PC-9 (cell line): Measurements from ENCODE around the gene WDR27. TPM values are rescaled to one million over a fixed set of nuclear protein-coding genes. Genes with fewer than 3 reads are reported as not detected.

Source experiments
- BruUV-seq: library from RNA; stranded (reverse); fragments of 400-500 nt; replicated peaks from 2 replicates; lab custom pipeline; 2021; lab: Mats Ljungman, UMichigan
- CTCF ChIA-PET: fragments of 300-600 bp; sonication (Branson Sonifier 250); formaldehyde crosslinking; loops from one replicate; lab custom pipeline; 2022; ENCODE audit warnings: antibody characterized with exemption; lab: Charles Lee
- POLR2A ChIA-PET: fragments of 300-600 bp; sonication (Branson Sonifier 250); formaldehyde crosslinking; loops from one replicate; lab custom pipeline; 2022; ENCODE audit warnings: antibody characterized with exemption; ENCODE audit not compliant: unreplicated experiment; lab: Charles Lee
- DNase-seq, 2 experiments: peaks; one replicate each; pipeline versions ENCODE4 v3.0.0 to v3.0.0-alpha.2; 2015 to 2022; ENCODE audit warnings: mixed read lengths in 1 of 2
- H2AFZ ChIP-seq: fragments of 200-600 bp; sonication (generic); 2 replicates; pipeline ENCODE4 v1.8.1; 2017; ENCODE audit warnings: antibody characterized with exemption
- H3F3A ChIP-seq: fragments of 200-600 bp; sonication (generic); 2 replicates; pipeline ENCODE4 v1.8.1; 2017; ENCODE audit warnings: antibody characterized with exemption, mild to moderate bottlenecking, low read depth; ENCODE audit not compliant: insufficient read depth
- H3K27ac ChIP-seq: fragments of 200-600 bp; sonication (generic); 2 replicates; pipeline ENCODE4 v1.6.1; 2016; ENCODE audit warnings: mixed run types
- H3K27me3 ChIP-seq: fragments of 200-600 bp; sonication (generic); 2 replicates; pipeline ENCODE4 v1.6.1; 2016; ENCODE audit warnings: low read depth, mixed run types; ENCODE audit not compliant: insufficient read depth
- H3K36me3 ChIP-seq: fragments of 200-600 bp; sonication (generic); 2 replicates; pipeline ENCODE4 v1.6.1; 2016; ENCODE audit warnings: low read depth, mixed run types
- H3K4me1 ChIP-seq: fragments of 200-600 bp; sonication (generic); replicated peaks from 2 replicates; pipeline ENCODE4 v1.6.1; 2016; ENCODE audit warnings: mixed run types; ENCODE audit not compliant: insufficient read depth
- H3K4me2 ChIP-seq: fragments of 200-600 bp; sonication (generic); 2 replicates; pipeline ENCODE4 v1.6.1; 2017; ENCODE audit warnings: mixed run types
- H3K4me3 ChIP-seq: fragments of 200-600 bp; sonication (generic); 2 replicates; pipeline ENCODE4 v1.6.1; 2016; ENCODE audit warnings: mixed run types
- H3K79me2 ChIP-seq: fragments of 200-600 bp; sonication (generic); 2 replicates; pipeline ENCODE4 v1.6.1; 2017; ENCODE audit warnings: low read depth, mixed run types
- H3K9me2 ChIP-seq: fragments of 200-600 bp; sonication (generic); 2 replicates; pipeline ENCODE4 v1.8.1; 2017; ENCODE audit warnings: mild to moderate bottlenecking; ENCODE audit not compliant: insufficient read depth
- H3K9me3 ChIP-seq: fragments of 200-600 bp; sonication (generic); 2 replicates; pipeline ENCODE4 v1.8.1; 2016; ENCODE audit warnings: low read depth; ENCODE audit not compliant: insufficient read depth
- H4K20me1 ChIP-seq: fragments of 200-600 bp; sonication (generic); 2 replicates; pipeline ENCODE4 v1.8.1; 2017; ENCODE audit not compliant: insufficient read depth
- EZH2 ChIP-seq: fragments of 200-600 bp; sonication (generic); IDR thresholded peaks from 2 replicates; pipeline ENCODE4 v1.8.0; 2017; ENCODE audit warnings: antibody characterized with exemption, low read depth
- intact Hi-C: fragments of 100-400 bp; cut with micrococcal nuclease; formaldehyde crosslinking; loops from one replicate; pipeline ENCODE4 v1.10.0; 2022; ENCODE audit not compliant: unreplicated experiment
- total RNA-seq: library from RNA; stranded (reverse); gene quantifications from 2 replicates; pipeline ENCODE4 v1.2.3, GENCODE V29; 2021
- TF ChIP-seq, protein P1 (sequence below): fragments of 200-600 bp; sonication (generic); conservative IDR thresholded peaks from 2 replicates; pipeline ENCODE4 v1.6.1; 2017; ENCODE audit warnings: mixed run types, antibody characterized with exemption, mild to moderate bottlenecking, moderate library complexity

WDR27 gene
- total RNA-seq, 1 experiment from 2014 or later = 54.2 TPM

DNA sequence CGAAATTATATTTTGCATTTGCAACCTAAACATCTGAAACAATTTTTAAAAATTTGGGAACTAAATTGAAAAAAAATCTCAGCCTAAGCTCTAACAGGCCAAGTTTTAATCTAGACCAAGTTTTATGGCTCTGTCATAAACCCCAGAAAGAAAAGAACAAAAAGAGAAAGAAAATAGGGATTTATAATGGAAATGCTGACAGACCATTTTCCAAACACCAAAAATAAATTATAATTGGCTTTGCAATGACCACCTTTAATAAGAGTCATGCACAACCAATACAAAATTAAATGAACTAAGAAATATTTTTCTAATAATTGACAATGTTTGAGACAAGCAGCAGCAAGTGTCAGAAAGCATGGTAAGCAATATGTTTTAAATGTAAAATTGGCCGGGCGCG, 72.6 kb downstream of the WDR27 start:
- H3K4me3 ChIP-seq = no peak overlapping the region
- no peaks in the 10 kb centered on the region for H3F3A ChIP-seq
- peaks cover 7% of the 10 kb centered on the region for H3K36me3 ChIP-seq
- ChIA-PET POLR2A (no interaction called here), CTCF (no interaction called here)
- no peaks in the 10 kb centered on the region for H3K9me3 ChIP-seq
- no peak for DNase-seq
- BruUV-seq = no TSS peak
- H3K9me2 ChIP-seq = no peaks in the 10 kb centered on the region
- H3K79me2 ChIP-seq = no peaks in the 10 kb centered on the region
- H4K20me1 ChIP-seq = no peaks in the 10 kb centered on the region
- no peak overlapping the region for H3K4me2 ChIP-seq
- H3K27me3 ChIP-seq = no peaks in the 10 kb centered on the region
- no peak overlapping the region for H3K27ac ChIP-seq
- no peak overlapping the region for H2AFZ ChIP-seq
- TF ChIP-seq EZH2 = no peak
- TF ChIP-seq, protein P1, sequence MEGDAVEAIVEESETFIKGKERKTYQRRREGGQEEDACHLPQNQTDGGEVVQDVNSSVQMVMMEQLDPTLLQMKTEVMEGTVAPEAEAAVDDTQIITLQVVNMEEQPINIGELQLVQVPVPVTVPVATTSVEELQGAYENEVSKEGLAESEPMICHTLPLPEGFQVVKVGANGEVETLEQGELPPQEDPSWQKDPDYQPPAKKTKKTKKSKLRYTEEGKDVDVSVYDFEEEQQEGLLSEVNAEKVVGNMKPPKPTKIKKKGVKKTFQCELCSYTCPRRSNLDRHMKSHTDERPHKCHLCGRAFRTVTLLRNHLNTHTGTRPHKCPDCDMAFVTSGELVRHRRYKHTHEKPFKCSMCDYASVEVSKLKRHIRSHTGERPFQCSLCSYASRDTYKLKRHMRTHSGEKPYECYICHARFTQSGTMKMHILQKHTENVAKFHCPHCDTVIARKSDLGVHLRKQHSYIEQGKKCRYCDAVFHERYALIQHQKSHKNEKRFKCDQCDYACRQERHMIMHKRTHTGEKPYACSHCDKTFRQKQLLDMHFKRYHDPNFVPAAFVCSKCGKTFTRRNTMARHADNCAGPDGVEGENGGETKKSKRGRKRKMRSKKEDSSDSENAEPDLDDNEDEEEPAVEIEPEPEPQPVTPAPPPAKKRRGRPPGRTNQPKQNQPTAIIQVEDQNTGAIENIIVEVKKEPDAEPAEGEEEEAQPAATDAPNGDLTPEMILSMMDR = no peak
- no peaks in the 10 kb centered on the region for H3K4me1 ChIP-seq
- intact Hi-C loops = no loop called here

DNA sequence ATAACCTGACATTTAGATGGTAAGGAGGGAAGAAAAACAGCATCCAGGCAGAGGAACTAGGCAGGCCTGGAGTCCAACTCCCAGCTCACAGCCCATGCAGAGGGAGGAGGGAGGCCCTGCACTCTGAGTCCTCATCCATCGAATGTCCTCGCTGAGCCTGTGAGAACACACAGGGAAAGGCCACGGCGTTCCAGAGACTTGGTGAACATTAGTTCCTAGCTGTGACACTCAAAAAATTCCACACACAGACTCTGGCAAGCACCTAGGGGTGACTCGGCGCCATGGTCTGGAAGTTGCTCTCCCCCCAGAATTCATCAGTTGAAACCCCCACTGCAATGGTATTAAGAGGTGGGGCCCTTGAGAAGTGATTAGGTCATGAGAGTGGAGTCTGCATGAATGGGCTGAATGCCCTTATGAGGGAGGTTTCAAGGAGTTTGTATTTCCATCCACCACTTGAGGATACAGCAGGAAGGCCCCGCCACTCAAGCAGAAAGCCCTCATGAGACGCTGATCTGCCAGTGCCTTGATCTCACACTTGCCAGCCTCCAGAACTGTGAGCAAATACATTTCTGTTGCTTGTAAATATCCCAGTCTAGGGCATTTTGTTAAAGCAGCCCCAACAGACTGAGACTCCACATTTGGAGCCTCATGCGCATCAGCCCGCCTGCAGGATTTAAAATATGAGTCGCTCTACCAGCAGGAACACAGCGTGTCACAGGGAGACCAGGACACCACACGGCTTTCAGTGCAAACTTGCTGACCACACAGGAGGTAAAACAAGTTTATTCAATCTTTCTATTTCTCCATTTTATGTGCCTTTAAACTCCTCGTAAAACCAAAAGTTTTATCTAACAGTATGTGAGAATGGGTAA, 73.9 kb downstream of the WDR27 start:
- no TSS peak for BruUV-seq
- Histone ChIP-seq H3K9me3 (no peaks in the 10 kb centered on the region), H3K4me1 (peaks cover 9% of the 10 kb centered on the region), H3K4me3 (no peak overlapping the region), H3K79me2 (no peaks in the 10 kb centered on the region), H3K36me3 (peaks cover 12% of the 10 kb centered on the region), H2AFZ (no peak overlapping the region), H3K27ac (no peak overlapping the region), H3F3A (peaks cover 10% of the 10 kb centered on the region), H3K4me2 (no peak overlapping the region), H3K9me2 (no peaks in the 10 kb centered on the region), H4K20me1 (no peaks in the 10 kb centered on the region), H3K27me3 (no peaks in the 10 kb centered on the region)
- ChIA-PET POLR2A (no interaction called here), CTCF (no interaction called here)
- TF ChIP-seq, protein P1 = no peak
- TF ChIP-seq EZH2 = no peak
- DNase-seq = no peak
- intact Hi-C loops = no loop called here

DNA sequence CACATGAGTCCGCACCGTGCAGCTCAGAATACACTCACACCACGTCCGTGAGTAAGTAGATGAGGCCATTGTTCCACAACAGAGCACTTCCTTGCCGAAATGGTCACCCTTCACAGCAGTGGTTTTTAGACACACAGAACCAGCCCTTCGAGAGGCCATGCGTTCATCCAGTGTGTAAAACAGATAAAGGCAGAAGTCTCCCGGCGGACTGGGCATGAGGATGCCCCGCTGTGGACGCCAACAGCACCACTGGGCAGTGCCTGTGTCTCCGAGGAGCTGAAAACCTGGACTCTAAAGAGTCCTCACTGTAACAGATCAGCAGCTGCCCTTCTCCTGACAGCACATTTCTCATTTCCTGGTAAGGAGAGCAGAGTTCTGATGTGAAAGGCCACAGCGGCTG, 75.2 kb downstream of the WDR27 start:
- ChIA-PET CTCF (no interaction called here), POLR2A (no interaction called here)
- H3K27ac ChIP-seq = no peak overlapping the region
- H3K9me3 ChIP-seq = no peaks in the 10 kb centered on the region
- DNase-seq = no peak
- H3K79me2 ChIP-seq = no peaks in the 10 kb centered on the region
- no peaks in the 10 kb centered on the region for H3K9me2 ChIP-seq
- no peak overlapping the region for H2AFZ ChIP-seq
- TF ChIP-seq, protein P1 = no peak
- no peak for TF ChIP-seq EZH2
- peaks cover 23% of the 10 kb centered on the region for H3F3A ChIP-seq
- H3K27me3 ChIP-seq = no peaks in the 10 kb centered on the region
- no peak overlapping the region for H3K4me3 ChIP-seq
- no peaks in the 10 kb centered on the region for H4K20me1 ChIP-seq
- H3K4me1 ChIP-seq = peaks cover 21% of the 10 kb centered on the region
- no peak overlapping the region for H3K4me2 ChIP-seq
- intact Hi-C loops = no loop called here
- no TSS peak for BruUV-seq
- peaks cover 12% of the 10 kb centered on the region; the same call in 1 of the 2 replicates for H3K36me3 ChIP-seq
